ENCODE data around the gene FGD6.
A peak's percentile ranks its signal among the peaks of the same experiment; 100 is the strongest.

Gene FGD6

GRCh38 chr12:95177201-95177768, 40.0 kb downstream of the FGD6 start:
- no peak overlapping the region for H3K4ac ChIP-seq (ENCODE audit: low read depth, low read length)
- no peak overlapping the region for H3K18ac ChIP-seq (ENCODE audit: low read length)
- H3K36me3 ChIP-seq (ENCODE audit: control insufficient read depth in 1 of 2, insufficient read depth in 2 of 2, low read length in 2 of 2): no peaks in the 10 kb centered on the region
- no CpG with 5 or more reads among the region's 2 CpGs for WGBS (ENCODE audit: extremely low coverage, insufficient coverage, insufficient read length)
- H2BK120ac ChIP-seq (ENCODE audit: insufficient read depth, low read length, poor library complexity): no peak overlapping the region
- no peak overlapping the region for H3K9ac ChIP-seq (ENCODE audit: low read length)
- peak overlapping the region; percentile 27 for H2BK5ac ChIP-seq (ENCODE audit: low read depth, low read length, poor library complexity)
- peak overlapping the region; percentile 55 for H4K91ac ChIP-seq (ENCODE audit: low read depth, low read length)
- H3K79me1 ChIP-seq (ENCODE audit: low read length): peaks cover 12% of the 10 kb centered on the region
- no peak for DNase-seq
- no peak overlapping the region for H2AK5ac ChIP-seq (ENCODE audit: low read length)
- no peaks in the 10 kb centered on the region for H3K9me3 ChIP-seq (ENCODE audit: insufficient read depth, low read depth, low read length)
- no peak overlapping the region for H2BK12ac ChIP-seq (ENCODE audit: low read length)
- H4K8ac ChIP-seq (ENCODE audit: low read depth, low read length): no peak overlapping the region
- H3K79me2 ChIP-seq (ENCODE audit: control insufficient read depth, insufficient read depth, low read length, poor library complexity): no peaks in the 10 kb centered on the region
- peak overlapping the region; percentile 64 for H3K27ac ChIP-seq (ENCODE audit: low read depth, low read length)
- no peak overlapping the region for H3K4me2 ChIP-seq (ENCODE audit: low read length)
- H3K27me3 ChIP-seq (ENCODE audit: insufficient read depth, low read length): no peaks in the 10 kb centered on the region
- H2AFZ ChIP-seq (ENCODE audit: insufficient read depth, low read length, poor library complexity): no peak overlapping the region
- H3K4me3 ChIP-seq (ENCODE audit: low read depth, low read length): no peak overlapping the region
- H3K4me1 ChIP-seq (ENCODE audit: control insufficient read depth in 1 of 2, insufficient read depth in 2 of 2, low read length in 2 of 2): peaks cover 3 to 16% of the 10 kb centered on the region in 2 experiments
- H3K14ac ChIP-seq (ENCODE audit: low read length): no peak overlapping the region
- no peak overlapping the region for H4K12ac ChIP-seq (ENCODE audit: low read depth, low read length)
- H3K23ac ChIP-seq (ENCODE audit: low read length): no peak overlapping the region

- Histone ChIP-seq H4K8ac (ENCODE audit: low read depth, low read length) (no peak overlapping the region), H4K12ac (ENCODE audit: low read depth, low read length) (no peak overlapping the region), H2BK5ac (ENCODE audit: low read depth, low read length, poor library complexity) (no peak overlapping the region), H3K4ac (ENCODE audit: low read depth, low read length) (no peak overlapping the region), H3K4me2 (ENCODE audit: low read length) (no peak overlapping the region), H3K18ac (ENCODE audit: low read length) (no peak overlapping the region), H3K4me3 (ENCODE audit: low read depth, low read length) (no peak overlapping the region), H3K14ac (ENCODE audit: low read length) (no peak overlapping the region), H2BK120ac (ENCODE audit: insufficient read depth, low read length, poor library complexity) (no peak overlapping the region), H3K79me1 (ENCODE audit: low read length) (peaks cover 4% of the 10 kb centered on the region), H2AFZ (ENCODE audit: insufficient read depth, low read length, poor library complexity) (no peak overlapping the region), H3K23ac (ENCODE audit: low read length) (no peak overlapping the region), H3K36me3 (ENCODE audit: control insufficient read depth in 1 of 2, insufficient read depth in 2 of 2, low read length in 2 of 2) (peaks cover 4 to 8% of the 10 kb centered on the region in 2 experiments), H3K27me3 (ENCODE audit: insufficient read depth, low read length) (no peaks in the 10 kb centered on the region), H3K27ac (ENCODE audit: low read depth, low read length) (no peak overlapping the region), H3K9ac (ENCODE audit: low read length) (no peak overlapping the region), H3K4me1 (ENCODE audit: control insufficient read depth in 1 of 2, insufficient read depth in 2 of 2, low read length in 2 of 2) (peaks cover 0 to 10% of the 10 kb centered on the region in 2 experiments), H3K9me3 (ENCODE audit: insufficient read depth, low read depth, low read length) (no peaks in the 10 kb centered on the region), H3K79me2 (ENCODE audit: control insufficient read depth, insufficient read depth, low read length, poor library complexity) (no peaks in the 10 kb centered on the region), H2AK5ac (ENCODE audit: low read length) (no peak overlapping the region), H4K91ac (ENCODE audit: low read depth, low read length) (no peak overlapping the region), H2BK12ac (ENCODE audit: low read length) (no peak overlapping the region)
- DNase-seq: no peak
- WGBS (ENCODE audit: extremely low coverage, insufficient coverage, insufficient read length): no CpG with 5 or more reads among the region's 8 CpGs
These were observed 43.6 kb downstream of the FGD6 start for GRCh38 chr12:95173392-95174251.

GRCh38 chr12:95169368-95169767, 47.9 kb downstream of the FGD6 start:
- H4K8ac ChIP-seq (ENCODE audit: low read depth, low read length): no peak overlapping the region
- H3K79me1 ChIP-seq (ENCODE audit: low read length): no peaks in the 10 kb centered on the region
- H3K27ac ChIP-seq (ENCODE audit: low read depth, low read length): no peak overlapping the region
- H3K4me1 ChIP-seq (ENCODE audit: control insufficient read depth in 1 of 2, insufficient read depth in 2 of 2, low read length in 2 of 2): peaks cover 0 to 3% of the 10 kb centered on the region in 2 experiments
- H4K12ac ChIP-seq (ENCODE audit: low read depth, low read length): no peak overlapping the region
- peaks cover 4 to 16% of the 10 kb centered on the region in 2 experiments for H3K36me3 ChIP-seq (ENCODE audit: control insufficient read depth in 1 of 2, insufficient read depth in 2 of 2, low read length in 2 of 2)
- no peak overlapping the region for H3K4ac ChIP-seq (ENCODE audit: low read depth, low read length)
- H4K91ac ChIP-seq (ENCODE audit: low read depth, low read length): no peak overlapping the region
- H3K18ac ChIP-seq (ENCODE audit: low read length): no peak overlapping the region
- no peak overlapping the region for H3K9ac ChIP-seq (ENCODE audit: low read length)
- H2BK12ac ChIP-seq (ENCODE audit: low read length): no peak overlapping the region
- no peak overlapping the region for H3K4me3 ChIP-seq (ENCODE audit: low read depth, low read length)
- H2BK120ac ChIP-seq (ENCODE audit: insufficient read depth, low read length, poor library complexity): no peak overlapping the region
- H3K4me2 ChIP-seq (ENCODE audit: low read length): no peak overlapping the region
- H3K27me3 ChIP-seq (ENCODE audit: insufficient read depth, low read length): no peaks in the 10 kb centered on the region
- no CpG with 5 or more reads among the region's 4 CpGs for WGBS (ENCODE audit: extremely low coverage, insufficient coverage, insufficient read length)
- no peaks in the 10 kb centered on the region for H3K9me3 ChIP-seq (ENCODE audit: insufficient read depth, low read depth, low read length)
- H2AK5ac ChIP-seq (ENCODE audit: low read length): no peak overlapping the region
- no peak overlapping the region for H2BK5ac ChIP-seq (ENCODE audit: low read depth, low read length, poor library complexity)
- no peaks in the 10 kb centered on the region for H3K79me2 ChIP-seq (ENCODE audit: control insufficient read depth, insufficient read depth, low read length, poor library complexity)
- DNase-seq: peak in 1 of 2 donors; percentile 36
- no peak overlapping the region for H3K23ac ChIP-seq (ENCODE audit: low read length)
- H2AFZ ChIP-seq (ENCODE audit: insufficient read depth, low read length, poor library complexity): no peak overlapping the region
- H3K14ac ChIP-seq (ENCODE audit: low read length): no peak overlapping the region

- Histone ChIP-seq H3K79me1 (ENCODE audit: low read length) (no peaks in the 10 kb centered on the region), H2AK5ac (ENCODE audit: low read length) (no peak overlapping the region), H3K9ac (ENCODE audit: low read length) (no peak overlapping the region), H2AFZ (ENCODE audit: insufficient read depth, low read length, poor library complexity) (no peak overlapping the region), H3K36me3 (ENCODE audit: control insufficient read depth in 1 of 2, insufficient read depth in 2 of 2, low read length in 2 of 2) (peaks cover 4 to 16% of the 10 kb centered on the region in 2 experiments), H3K4me1 (ENCODE audit: control insufficient read depth in 1 of 2, insufficient read depth in 2 of 2, low read length in 2 of 2) (peaks cover 0 to under 1% of the 10 kb centered on the region in 2 experiments), H3K27ac (ENCODE audit: low read depth, low read length) (no peak overlapping the region), H3K18ac (ENCODE audit: low read length) (no peak overlapping the region), H2BK5ac (ENCODE audit: low read depth, low read length, poor library complexity) (no peak overlapping the region), H2BK120ac (ENCODE audit: insufficient read depth, low read length, poor library complexity) (no peak overlapping the region), H4K91ac (ENCODE audit: low read depth, low read length) (no peak overlapping the region), H4K12ac (ENCODE audit: low read depth, low read length) (no peak overlapping the region), H4K8ac (ENCODE audit: low read depth, low read length) (no peak overlapping the region), H3K79me2 (ENCODE audit: control insufficient read depth, insufficient read depth, low read length, poor library complexity) (no peaks in the 10 kb centered on the region), H3K4me3 (ENCODE audit: low read depth, low read length) (no peak overlapping the region), H3K27me3 (ENCODE audit: insufficient read depth, low read length) (no peaks in the 10 kb centered on the region), H3K9me3 (ENCODE audit: insufficient read depth, low read depth, low read length) (no peaks in the 10 kb centered on the region), H3K14ac (ENCODE audit: low read length) (no peak overlapping the region), H3K23ac (ENCODE audit: low read length) (no peak overlapping the region), H3K4me2 (ENCODE audit: low read length) (no peak overlapping the region), H2BK12ac (ENCODE audit: low read length) (no peak overlapping the region), H3K4ac (ENCODE audit: low read depth, low read length) (no peak overlapping the region)
- no peak for DNase-seq
- no CpG with 5 or more reads among the region's 2 CpGs for WGBS (ENCODE audit: extremely low coverage, insufficient coverage, insufficient read length)
These were observed 48.5 kb downstream of the FGD6 start for GRCh38 chr12:95168746-95169145.
